DMS153 treated with DMSO at 0.1 percent for 48 hours (cell line): ENCODE measurements around the gene COP1.

Experiments
- DNase-seq: peaks from one replicate; lab custom pipeline; 2025; ENCODE audit not compliant: unreplicated experiment; lab: John Stamatoyannopoulos, UW

COP1 gene

GRCh38 chr1:175904808-175905207, 302.3 kb downstream of the COP1 start:
- DNase-seq = no peak

- DNase-seq = no peak
Observed at GRCh38 chr1:175902281-175902680, 304.8 kb downstream of the COP1 start.

- DNase-seq = no peak
Observed at GRCh38 chr1:175901076-175901836, 305.8 kb downstream of the COP1 start.

GRCh38 chr1:175900171-175900570, 306.9 kb downstream of the COP1 start:
- DNase-seq = no peak

GRCh38 chr1:175895966-175896365, 311.1 kb downstream of the COP1 start:
- DNase-seq = no peak
